Measurements from ENCODE around the gene SLC8B1.

The SLC8B1 gene

DNA sequence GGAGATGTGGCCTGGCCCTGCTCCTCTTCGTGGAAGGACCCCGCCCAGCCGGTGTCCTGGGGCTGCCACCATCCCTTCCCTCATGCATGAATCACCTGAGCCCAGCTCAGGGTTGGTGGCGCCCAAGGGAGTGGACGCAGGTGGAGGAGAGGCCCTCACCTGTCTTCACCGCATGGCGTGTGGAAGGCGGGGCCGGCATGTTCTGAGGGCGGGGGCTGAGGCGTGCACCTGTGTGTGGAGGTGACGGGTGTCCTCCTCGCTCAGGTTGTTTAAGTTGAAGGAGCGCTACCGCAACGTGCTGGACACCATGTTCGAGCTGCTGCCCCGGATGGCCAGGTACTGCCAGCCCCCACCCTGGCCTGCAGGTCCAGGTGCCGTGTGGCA is 47.0 kb downstream of the SLC8B1 start:
- no peak for TF ChIP-seq CTCF (IDR thresholded peaks at IDR 0.05; ENCODE audit: borderline replicate concordance, insufficient read depth, low read depth, low read length)
- H3K4me3 ChIP-seq (ENCODE audit: low read depth, low read length) = no peak overlapping the region

- H3K4me3 ChIP-seq (ENCODE audit: low read depth, low read length) = no peak overlapping the region
- TF ChIP-seq CTCF (IDR thresholded peaks at IDR 0.05; ENCODE audit: borderline replicate concordance, insufficient read depth, low read depth, low read length) = no peak
Observed at GRCh38 chr12:113287146-113287898, 47.6 kb downstream of the SLC8B1 start.

- no peak for TF ChIP-seq CTCF (IDR thresholded peaks at IDR 0.05; ENCODE audit: borderline replicate concordance, insufficient read depth, low read depth, low read length)
- H3K4me3 ChIP-seq (ENCODE audit: low read depth, low read length) = no peak overlapping the region
Observed at GRCh38 chr12:113286712-113287111, 48.2 kb downstream of the SLC8B1 start.

- TF ChIP-seq CTCF (IDR thresholded peaks at IDR 0.05; ENCODE audit: borderline replicate concordance, insufficient read depth, low read depth, low read length) = no peak
Observed at GRCh38 chr12:113285679-113286610, 49.0 kb downstream of the SLC8B1 start.

GRCh38 chr12:113284751-113285150 is 50.2 kb downstream of the SLC8B1 start:
- no peak overlapping the region for H3K4me3 ChIP-seq (ENCODE audit: low read depth, low read length)
- no peak for TF ChIP-seq CTCF (IDR thresholded peaks at IDR 0.05; ENCODE audit: borderline replicate concordance, insufficient read depth, low read depth, low read length)

More at GRCh38 chr12:113285679-113286610, 49.0 kb downstream of the SLC8B1 start:
- no peak overlapping the region for H3K4me3 ChIP-seq (ENCODE audit: low read depth, low read length)

DNA sequence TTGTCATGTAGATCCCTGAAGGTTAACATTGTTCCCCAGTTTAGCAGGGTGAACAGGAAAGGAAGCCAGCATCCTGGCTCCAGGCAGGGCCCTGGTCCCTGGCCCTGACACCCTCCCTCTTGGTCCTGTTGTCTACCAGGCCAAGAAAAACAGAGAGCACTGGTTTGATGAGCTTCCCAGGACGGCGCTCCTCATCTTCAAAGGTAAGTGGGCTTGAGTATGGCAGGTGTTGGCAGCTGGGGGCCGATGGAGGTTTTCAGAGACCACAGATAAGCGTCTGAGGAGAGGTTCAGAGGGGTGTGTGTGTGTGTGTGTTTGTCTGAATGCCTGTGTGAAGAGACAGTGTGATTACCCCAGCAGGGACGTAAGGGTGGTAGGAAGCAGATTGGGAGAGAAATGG is 56.3 kb downstream of the SLC8B1 start:
- no peak for TF ChIP-seq CTCF (IDR thresholded peaks at IDR 0.05; ENCODE audit: borderline replicate concordance, insufficient read depth, low read depth, low read length)
- H3K4me3 ChIP-seq (ENCODE audit: low read depth, low read length) = no peak overlapping the region

Measured in GM12875 (cell line).